Mesendoderm (in vitro differentiated cells): ENCODE measurements around the gene RGL1.

Experiments
- DNase-seq: peaks from one replicate; pipeline ENCODE4 v3.0.0; 2013
- H2AK5ac ChIP-seq: 2 replicates; pipeline ENCODE4 v1.6.1; 2013; ENCODE audit warnings: low read length, inconsistent platforms
- H2BK120ac ChIP-seq: 2 replicates; pipeline ENCODE4 v1.6.1; 2013; ENCODE audit warnings: low read depth, mild to moderate bottlenecking, low read length, moderate library complexity, mixed read lengths
- H2BK15ac ChIP-seq: replicated peaks from 2 replicates; pipeline ENCODE4 v1.6.1; 2013; ENCODE audit warnings: low read depth, mild to moderate bottlenecking, moderate library complexity
- H2BK5ac ChIP-seq: 2 replicates; pipeline ENCODE4 v1.6.1; 2013; ENCODE audit warnings: low read length, inconsistent platforms
- H3K18ac ChIP-seq: 2 replicates; pipeline ENCODE4 v1.6.1; 2013; ENCODE audit warnings: mild to moderate bottlenecking, low read length, mixed read lengths
- H3K23ac ChIP-seq: one replicate; pipeline ENCODE4 v1.6.1; 2013; ENCODE audit warnings: low read length
- H3K27ac ChIP-seq: 2 replicates; pipeline ENCODE4 v1.5.1; 2013; ENCODE audit warnings: low read depth, mild to moderate bottlenecking, inconsistent platforms, low read length, moderate library complexity
- H3K27me3 ChIP-seq: 2 replicates; pipeline ENCODE4 v1.6.1; 2013; ENCODE audit warnings: low read length, control low read depth, mild to moderate bottlenecking, inconsistent platforms; ENCODE audit not compliant: insufficient read depth, poor library complexity
- H3K36me3 ChIP-seq: 2 replicates; pipeline ENCODE4 v1.6.1; 2013; ENCODE audit warnings: low read length, inconsistent platforms; ENCODE audit not compliant: control insufficient read depth, insufficient read depth
- H3K4ac ChIP-seq: one replicate; pipeline ENCODE4 v1.6.1; 2013; ENCODE audit warnings: low read depth, mild to moderate bottlenecking, low read length, moderate library complexity
- H3K4me1 ChIP-seq: 2 replicates; pipeline ENCODE4 v1.6.1; 2013; ENCODE audit warnings: low read depth, low read length, inconsistent platforms; ENCODE audit not compliant: control insufficient read depth
- H3K4me2 ChIP-seq: 2 replicates; pipeline ENCODE4 v1.6.1; 2013; ENCODE audit warnings: low read length
- H3K4me3 ChIP-seq: 2 replicates; pipeline ENCODE4 v1.5.1; 2013; ENCODE audit warnings: mild to moderate bottlenecking, low read length
- H3K56ac ChIP-seq: one replicate; pipeline ENCODE4 v1.6.1; 2013; ENCODE audit warnings: low read length
- H3K79me1 ChIP-seq: 2 replicates; pipeline ENCODE4 v1.6.1; 2013; ENCODE audit warnings: low read length, inconsistent platforms
- H3K79me2 ChIP-seq: 2 replicates; pipeline ENCODE4 v1.6.1; 2013; ENCODE audit warnings: mild to moderate bottlenecking, low read length; ENCODE audit not compliant: control insufficient read depth, insufficient read depth
- H3K9ac ChIP-seq: 2 replicates; pipeline ENCODE4 v1.6.1; 2013; ENCODE audit warnings: low read length, inconsistent platforms
- H4K5ac ChIP-seq: one replicate; pipeline ENCODE4 v1.6.1; 2013; ENCODE audit warnings: low read length
- H4K8ac ChIP-seq: one replicate; pipeline ENCODE4 v1.6.1; 2013; ENCODE audit warnings: low read depth, mild to moderate bottlenecking, control low read depth, low read length, moderate library complexity
- WGBS: extraction: QIAGEN DNeasy Blood & Tissue Kit; methylation state at CpG from one replicate; pipeline ENCODE4 v1.1.7; 2013; ENCODE audit warnings: low lambda C conversion rate, missing lambda C conversion rate; ENCODE audit not compliant: insufficient coverage; ENCODE audit errors: extremely low coverage; 5-methylcytosine and 5-hydroxymethylcytosine counted together

Gene RGL1

DNA sequence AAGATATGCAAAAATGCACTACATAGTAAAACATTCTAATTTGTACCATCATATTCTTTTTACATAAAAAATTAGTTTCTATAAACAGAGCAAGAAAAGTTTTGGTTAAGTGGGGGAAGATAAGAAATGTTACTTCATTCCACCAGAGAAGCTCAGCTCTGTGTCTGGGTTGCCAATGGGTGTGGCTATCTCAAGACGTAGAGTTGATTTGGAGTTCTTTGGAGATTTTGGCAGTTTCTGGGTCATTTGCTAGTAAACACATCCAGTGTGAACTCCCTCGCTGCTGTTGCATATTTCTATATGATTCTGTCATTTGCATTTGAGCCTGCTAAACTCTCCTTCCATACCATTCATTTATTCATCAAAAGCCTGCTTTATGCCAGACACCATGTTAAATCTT is 7.2 kb downstream of the RGL1 start:
- no peak overlapping the region for H3K4ac ChIP-seq
- no peak overlapping the region for H3K4me2 ChIP-seq
- H3K4me1 ChIP-seq = peaks cover 5% of the 10 kb centered on the region
- H3K23ac ChIP-seq = no peak overlapping the region
- no peak overlapping the region for H4K5ac ChIP-seq
- no peak overlapping the region for H3K27ac ChIP-seq
- no peaks in the 10 kb centered on the region for H3K27me3 ChIP-seq
- no peak overlapping the region for H3K56ac ChIP-seq
- no peak overlapping the region for H2BK120ac ChIP-seq
- no peak overlapping the region for H3K4me3 ChIP-seq
- H2BK15ac ChIP-seq = no peak overlapping the region
- no peak overlapping the region for H2AK5ac ChIP-seq
- no peaks in the 10 kb centered on the region for H3K36me3 ChIP-seq
- no peak overlapping the region for H2BK5ac ChIP-seq
- no peaks in the 10 kb centered on the region for H3K79me2 ChIP-seq
- no peak for DNase-seq
- H3K9ac ChIP-seq = no peak overlapping the region
- peak overlapping the region; percentile 78 for H3K18ac ChIP-seq
- H4K8ac ChIP-seq = no peak overlapping the region
- no CpG with 5 or more reads among the region's 2 CpGs for WGBS
- no peaks in the 10 kb centered on the region for H3K79me1 ChIP-seq

DNA sequence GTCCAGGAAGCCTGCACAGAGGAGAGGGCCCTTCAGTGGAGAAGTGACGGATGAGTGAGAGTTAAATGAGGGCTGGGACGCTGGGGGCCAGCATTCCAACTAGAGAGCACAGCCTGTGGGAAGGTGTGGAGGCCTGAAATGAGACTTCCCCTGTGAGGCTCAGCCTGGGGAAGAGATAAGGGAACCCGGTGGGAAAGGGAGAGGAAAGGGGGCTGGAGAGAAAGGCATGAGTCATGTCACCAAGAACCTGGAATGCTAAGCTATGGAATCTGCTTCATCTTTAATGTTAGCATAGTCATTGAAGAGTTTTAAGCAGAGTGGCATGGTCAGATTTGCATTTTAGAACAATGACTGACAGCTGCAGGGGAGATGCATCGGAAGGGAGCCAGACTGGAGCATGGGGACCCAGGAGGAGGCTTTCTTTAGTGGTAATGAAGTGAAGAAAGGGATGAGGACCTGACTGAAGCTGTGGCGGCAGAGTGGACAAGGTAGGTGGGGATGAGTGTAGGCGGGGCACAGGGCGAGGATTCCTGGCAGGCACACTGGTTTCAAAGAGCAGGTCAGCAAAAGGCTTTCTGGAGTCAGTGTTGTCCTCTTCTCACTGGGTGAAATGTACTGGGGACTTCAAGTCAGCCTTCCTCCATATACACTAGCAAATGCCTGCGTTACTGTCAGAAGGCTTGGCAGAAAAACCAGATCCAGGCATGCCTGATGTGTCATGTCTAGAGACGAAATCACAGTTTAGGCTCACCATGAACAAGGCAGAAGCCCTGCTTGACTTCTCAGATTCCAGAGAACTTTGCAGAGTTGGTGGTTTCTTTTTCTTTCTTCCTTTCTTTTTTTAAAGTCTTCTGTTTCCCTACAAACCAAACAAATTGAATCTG is 8.0 kb downstream of the RGL1 start:
- H3K4ac ChIP-seq = peak overlapping the region; percentile 85
- no peak overlapping the region for H3K23ac ChIP-seq
- peak; percentile 96 for DNase-seq
- no peaks in the 10 kb centered on the region for H3K36me3 ChIP-seq
- no peak overlapping the region for H4K8ac ChIP-seq
- H3K56ac ChIP-seq = peak overlapping the region; percentile 61
- H3K4me2 ChIP-seq = no peak overlapping the region
- H3K79me1 ChIP-seq = no peaks in the 10 kb centered on the region
- no peak overlapping the region for H3K4me3 ChIP-seq
- peak overlapping the region; percentile 34 for H3K9ac ChIP-seq
- H2AK5ac ChIP-seq = no peak overlapping the region
- no peak overlapping the region for H2BK120ac ChIP-seq
- H3K79me2 ChIP-seq = no peaks in the 10 kb centered on the region
- H3K4me1 ChIP-seq = peaks cover 5% of the 10 kb centered on the region
- H4K5ac ChIP-seq = no peak overlapping the region
- peak overlapping the region; percentile 24 for H2BK5ac ChIP-seq
- no CpG with 5 or more reads among the region's 9 CpGs for WGBS
- peak overlapping the region; percentile 72 for H3K27ac ChIP-seq
- H2BK15ac ChIP-seq = peak overlapping the region; percentile 96
- H3K18ac ChIP-seq = no peak overlapping the region
- H3K27me3 ChIP-seq = no peaks in the 10 kb centered on the region

DNA sequence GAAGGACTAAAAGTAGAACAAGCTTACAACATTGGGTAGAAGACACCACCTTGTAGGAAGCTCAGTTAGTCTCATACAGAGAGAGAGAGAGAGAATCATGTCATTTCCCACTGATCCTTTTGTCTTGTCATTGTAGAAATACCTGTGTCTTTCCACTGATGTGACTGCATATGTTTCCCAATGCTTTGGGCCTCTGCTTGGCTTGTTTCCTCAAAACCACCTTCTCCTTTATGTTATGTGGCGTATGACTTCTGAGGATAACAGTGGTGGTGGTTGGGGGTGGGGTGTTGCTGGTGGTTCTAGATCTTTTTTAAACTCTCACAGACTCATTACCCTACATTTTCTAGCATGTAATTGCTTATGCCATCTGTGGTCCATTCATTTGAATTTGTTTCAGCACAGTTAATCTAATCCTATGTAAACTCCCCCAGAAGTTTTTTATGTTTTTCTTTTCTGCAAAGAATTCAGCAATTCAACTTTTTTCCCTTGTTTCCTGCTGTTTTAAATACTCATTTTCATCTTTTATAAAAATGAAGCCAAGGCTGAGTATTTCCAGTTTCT is 9.3 kb downstream of the RGL1 start:
- no peak overlapping the region for H3K27ac ChIP-seq
- H2BK5ac ChIP-seq = no peak overlapping the region
- H2AK5ac ChIP-seq = no peak overlapping the region
- H3K18ac ChIP-seq = no peak overlapping the region
- WGBS = no CpG with 5 or more reads among the region's 1 CpG
- H3K23ac ChIP-seq = no peak overlapping the region
- H3K79me1 ChIP-seq = no peaks in the 10 kb centered on the region
- H3K36me3 ChIP-seq = no peaks in the 10 kb centered on the region
- DNase-seq = no peak
- H3K9ac ChIP-seq = no peak overlapping the region
- H3K56ac ChIP-seq = no peak overlapping the region
- no peaks in the 10 kb centered on the region for H3K27me3 ChIP-seq
- H3K4me1 ChIP-seq = peaks cover 5% of the 10 kb centered on the region
- no peak overlapping the region for H2BK120ac ChIP-seq
- no peak overlapping the region for H3K4me3 ChIP-seq
- H3K4ac ChIP-seq = no peak overlapping the region
- H4K8ac ChIP-seq = no peak overlapping the region
- no peaks in the 10 kb centered on the region for H3K79me2 ChIP-seq
- peak overlapping the region; percentile 93 for H2BK15ac ChIP-seq
- no peak overlapping the region for H4K5ac ChIP-seq
- no peak overlapping the region for H3K4me2 ChIP-seq

DNA sequence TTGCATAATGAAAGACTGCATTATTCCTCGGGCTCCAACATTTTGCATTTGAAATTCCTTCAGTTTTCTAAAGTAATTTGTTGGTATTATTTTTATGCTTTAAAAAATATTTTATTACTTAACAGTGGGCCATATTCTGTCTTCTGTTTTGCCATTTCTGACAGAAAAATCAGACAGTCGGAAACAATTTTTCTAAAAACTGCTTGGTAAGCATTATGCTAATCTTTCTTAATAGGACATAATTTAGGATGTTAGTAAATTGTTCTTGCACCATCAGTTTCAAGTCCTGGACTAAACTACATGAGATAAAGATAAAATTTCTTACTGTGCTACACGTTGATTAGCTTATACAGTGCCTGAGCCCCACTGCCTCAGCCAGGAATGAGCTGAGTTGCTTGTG is 11.2 kb downstream of the RGL1 start:
- Histone ChIP-seq H3K56ac (no peak overlapping the region), H3K9ac (no peak overlapping the region), H2BK120ac (no peak overlapping the region), H3K18ac (no peak overlapping the region), H3K4me1 (peaks cover 5% of the 10 kb centered on the region), H3K27ac (no peak overlapping the region), H3K4ac (no peak overlapping the region), H3K23ac (no peak overlapping the region), H3K79me1 (no peaks in the 10 kb centered on the region), H3K79me2 (no peaks in the 10 kb centered on the region), H2BK15ac (no peak overlapping the region), H4K8ac (no peak overlapping the region), H3K4me2 (no peak overlapping the region), H3K4me3 (no peak overlapping the region), H3K36me3 (no peaks in the 10 kb centered on the region), H4K5ac (no peak overlapping the region), H3K27me3 (no peaks in the 10 kb centered on the region), H2AK5ac (no peak overlapping the region), H2BK5ac (no peak overlapping the region)
- DNase-seq = no peak
- no CpG with 5 or more reads among the region's 3 CpGs for WGBS

DNA sequence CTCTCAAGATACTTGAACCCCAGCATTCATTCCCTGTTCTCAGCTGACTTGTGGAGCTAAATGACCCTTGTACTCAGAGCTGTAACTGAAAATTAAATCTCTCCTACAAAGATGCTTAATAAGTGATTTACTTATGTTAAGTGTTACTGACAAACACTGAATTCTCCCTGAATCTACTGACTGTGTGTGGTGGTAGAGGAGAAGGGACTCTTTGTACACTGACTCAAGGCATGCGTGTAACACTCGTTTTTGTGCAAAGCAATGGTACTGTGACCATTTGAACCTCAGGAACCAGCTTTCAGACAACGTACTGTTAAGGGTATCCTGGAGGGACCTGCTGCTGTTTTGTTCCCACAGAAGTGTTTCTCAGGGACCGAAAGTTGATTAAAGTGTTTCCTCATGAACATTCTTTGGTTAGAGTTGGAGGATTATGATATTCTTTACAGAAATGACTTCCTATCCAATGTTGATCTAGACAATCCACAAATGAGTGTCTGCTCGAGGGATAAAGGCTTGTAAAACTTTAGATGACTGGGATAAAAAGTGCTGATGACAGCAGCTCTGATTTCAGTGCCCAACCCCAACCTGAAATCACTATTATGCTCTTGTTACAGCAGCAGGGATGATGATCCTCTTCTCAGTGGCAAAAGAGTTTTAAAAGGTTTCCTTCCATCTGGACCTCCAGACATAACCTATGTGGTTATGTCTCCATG is 12.8 kb downstream of the RGL1 start:
- Histone ChIP-seq H3K56ac (peak overlapping the region; percentile 10), H3K23ac (no peak overlapping the region), H3K79me2 (no peaks in the 10 kb centered on the region), H3K4ac (no peak overlapping the region), H3K18ac (no peak overlapping the region), H3K27ac (no peak overlapping the region), H2BK15ac (no peak overlapping the region), H2AK5ac (no peak overlapping the region), H4K5ac (no peak overlapping the region), H3K27me3 (no peaks in the 10 kb centered on the region), H3K4me3 (no peak overlapping the region), H3K79me1 (no peaks in the 10 kb centered on the region), H3K9ac (no peak overlapping the region), H2BK5ac (no peak overlapping the region), H2BK120ac (no peak overlapping the region), H3K4me2 (no peak overlapping the region), H3K4me1 (peaks cover 5% of the 10 kb centered on the region), H4K8ac (no peak overlapping the region), H3K36me3 (no peaks in the 10 kb centered on the region)
- WGBS = no CpG with 5 or more reads among the region's 5 CpGs
- no peak for DNase-seq
